Activated CD4-positive, alpha-beta memory T cell treated with anti-CD3 and anti-CD28 coated beads, Interleukin-2, amount 10 ng/mL, durations not matched to agents 7 days and 5 days (primary cell): Measurements from ENCODE around the gene CLCN1. TPM values are rescaled to one million over a fixed set of nuclear protein-coding genes. Genes with fewer than 3 reads are reported as not detected.

Source experiments
- CTCF ChIA-PET: fragments of 350-600 bp; sonication (Branson Sonifier 250); formaldehyde crosslinking; loops from one replicate; lab custom pipeline; 2021; ENCODE audit warnings: antibody characterized with exemption, inconsistent platforms; lab: Charles Lee
- POLR2A ChIA-PET: fragments of 350-600 bp; sonication (Branson Sonifier 250); formaldehyde crosslinking; loops from one replicate; lab custom pipeline; 2021; ENCODE audit warnings: antibody characterized with exemption; lab: Charles Lee
- DNase-seq: peaks from one replicate; pipeline ENCODE4 v3.0.0-alpha.2; 2020
- H3K27ac Mint-ChIP-seq: one replicate; pipeline ENCODE4 v1.8.0; 2021; ENCODE audit warnings: mild to moderate bottlenecking, mixed read lengths
- H3K27me3 Mint-ChIP-seq: one replicate; pipeline ENCODE4 v1.8.0; 2021; ENCODE audit warnings: mixed read lengths
- H3K36me3 Mint-ChIP-seq: one replicate; pipeline ENCODE4 v1.8.0; 2021; ENCODE audit warnings: low read depth, mixed read lengths
- H3K4me1 Mint-ChIP-seq: one replicate; pipeline ENCODE4 v1.8.0; 2021; ENCODE audit warnings: mixed read lengths
- H3K4me3 Mint-ChIP-seq: one replicate; pipeline ENCODE4 v1.8.0; 2021; ENCODE audit warnings: mild to moderate bottlenecking, mixed read lengths
- H3K9me3 Mint-ChIP-seq: one replicate; pipeline ENCODE4 v1.8.0; 2021; ENCODE audit warnings: mixed read lengths
- total RNA-seq, 2 experiments: library from RNA; stranded (reverse); gene quantifications; one replicate each; pipeline ENCODE4 v1.2.3, GENCODE V29; 2021

Gene CLCN1
- total RNA-seq, 2 experiments from 2014 or later = 0.10 TPM; not detected in 1

- DNase-seq = no peak
- no peak overlapping the region for H3K4me3 Mint-ChIP-seq
- H3K27ac Mint-ChIP-seq = peak overlapping the region; percentile 55
- H3K27me3 Mint-ChIP-seq = no peaks in the 10 kb centered on the region
- H3K9me3 Mint-ChIP-seq = no peaks in the 10 kb centered on the region
- H3K36me3 Mint-ChIP-seq = peaks cover 6% of the 10 kb centered on the region
- CTCF ChIA-PET = interaction anchor here (1.4 to 3.4 kb wide), 5 partner anchors 8 to 143 kb away, joined by 5 to 20 read pairs (median 11); no protein-coding TSS in a partner anchor
- POLR2A ChIA-PET = interaction anchor here (1.0 to 2.5 kb wide), 7 partner anchors 8 to 138 kb away, joined by 3 to 15 read pairs (median 6); partner anchors contain the start of genes CASP2 and EPHA1
- H3K4me1 Mint-ChIP-seq = peaks cover 21% of the 10 kb centered on the region
These were observed 67.7 kb downstream of the CLCN1 start for GRCh38 chr7:143383642-143383957.

DNA sequence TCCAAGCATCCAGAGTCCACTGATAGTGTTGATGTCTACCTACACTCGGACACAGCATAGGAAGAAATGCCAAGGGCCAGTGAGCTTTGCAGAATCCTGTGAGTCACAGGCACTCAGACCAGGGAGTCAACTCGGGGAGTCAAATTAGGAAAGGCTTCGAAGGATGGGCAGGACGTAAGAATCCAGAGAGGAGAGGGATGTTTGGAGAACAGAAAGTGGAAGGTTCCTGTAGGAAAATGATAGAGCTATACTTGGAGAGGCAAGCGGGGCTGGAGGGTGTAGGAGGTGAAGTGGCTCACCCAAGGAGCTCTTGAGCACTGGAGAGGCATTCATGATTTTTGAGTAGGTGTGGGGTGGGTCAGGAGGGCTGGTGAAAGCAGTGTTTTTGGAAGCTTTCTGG is 68.2 kb downstream of the CLCN1 start:
- no peak for DNase-seq
- peaks cover 19% of the 10 kb centered on the region for H3K4me1 Mint-ChIP-seq
- ChIA-PET CTCF (interaction anchor here (1.4 to 3.4 kb wide), 6 partner anchors 8 to 144 kb away, joined by 5 to 20 read pairs (median 9); no protein-coding TSS in a partner anchor), POLR2A (interaction anchor here (0.9 to 2.5 kb wide), 9 partner anchors 9 to 104 kb away, joined by 3 to 15 read pairs (median 5); partner anchors contain the start of genes CASP2 and EPHA1)
- no peak overlapping the region for H3K4me3 Mint-ChIP-seq
- peaks cover 9% of the 10 kb centered on the region for H3K36me3 Mint-ChIP-seq
- H3K9me3 Mint-ChIP-seq = no peaks in the 10 kb centered on the region
- H3K27me3 Mint-ChIP-seq = no peaks in the 10 kb centered on the region
- no peak overlapping the region for H3K27ac Mint-ChIP-seq

- Mint-ChIP-seq H3K27ac (no peak overlapping the region), H3K36me3 (peaks cover 17% of the 10 kb centered on the region), H3K4me1 (peaks cover 19% of the 10 kb centered on the region), H3K4me3 (no peak overlapping the region), H3K9me3 (no peaks in the 10 kb centered on the region), H3K27me3 (no peaks in the 10 kb centered on the region)
- ChIA-PET CTCF (interaction anchor here (1.0 to 3.4 kb wide), 6 partner anchors 9 to 145 kb away, joined by 4 to 20 read pairs (median 9); no protein-coding TSS in a partner anchor), POLR2A (interaction anchor here (0.9 to 2.5 kb wide), 9 partner anchors 9 to 105 kb away, joined by 3 to 15 read pairs (median 6); partner anchors contain the start of genes CASP2 and EPHA1)
- DNase-seq = no peak
These were observed 69.0 kb downstream of the CLCN1 start for GRCh38 chr7:143384661-143385631.

- peaks cover 26% of the 10 kb centered on the region for H3K36me3 Mint-ChIP-seq
- peak; percentile 64 for DNase-seq
- no peak overlapping the region for H3K27ac Mint-ChIP-seq
- no peaks in the 10 kb centered on the region for H3K9me3 Mint-ChIP-seq
- POLR2A ChIA-PET = interaction anchor here (0.7 to 2.5 kb wide), 7 partner anchors 7 to 136 kb away, joined by 3 to 15 read pairs (median 6); partner anchors contain the start of genes CASP2 and EPHA1
- H3K27me3 Mint-ChIP-seq = no peaks in the 10 kb centered on the region
- H3K4me1 Mint-ChIP-seq = peaks cover 21% of the 10 kb centered on the region
- CTCF ChIA-PET = interaction anchor here (0.6 to 3.4 kb wide), 7 partner anchors 11 to 520 kb away, joined by 3 to 20 read pairs (median 3); no protein-coding TSS in a partner anchor
- H3K4me3 Mint-ChIP-seq = no peak overlapping the region
These were observed 70.2 kb downstream of the CLCN1 start for GRCh38 chr7:143385891-143386781.

- H3K27me3 Mint-ChIP-seq = no peaks in the 10 kb centered on the region
- no peaks in the 10 kb centered on the region for H3K9me3 Mint-ChIP-seq
- H3K27ac Mint-ChIP-seq = no peak overlapping the region
- peaks cover 21% of the 10 kb centered on the region for H3K4me1 Mint-ChIP-seq
- CTCF ChIA-PET = interaction anchor here (1.0 to 1.3 kb wide), 2 partner anchors 20 to 29 kb away, joined by 3 to 5 read pairs; no protein-coding TSS in a partner anchor
- H3K36me3 Mint-ChIP-seq = peaks cover 37% of the 10 kb centered on the region
- no peak for DNase-seq
- POLR2A ChIA-PET = no interaction called here
- H3K4me3 Mint-ChIP-seq = no peak overlapping the region
These were observed 71.5 kb downstream of the CLCN1 start for GRCh38 chr7:143387156-143387975.

GRCh38 chr7:143388051-143388450 is 72.1 kb downstream of the CLCN1 start:
- peaks cover 41% of the 10 kb centered on the region for H3K36me3 Mint-ChIP-seq
- ChIA-PET CTCF (interaction anchor here (1.0 to 1.7 kb wide), 4 partner anchors 8 to 147 kb away, joined by 3 to 6 read pairs (median 4); no protein-coding TSS in a partner anchor), POLR2A (interaction anchor here (0.7 to 1.2 kb wide), 2 partner anchors 78 to 100 kb away, joined by 3 read pairs; partner anchors contain the start of gene CASP2)
- no peaks in the 10 kb centered on the region for H3K27me3 Mint-ChIP-seq
- no peak overlapping the region for H3K4me3 Mint-ChIP-seq
- peaks cover 21% of the 10 kb centered on the region for H3K4me1 Mint-ChIP-seq
- no peaks in the 10 kb centered on the region for H3K9me3 Mint-ChIP-seq
- no peak for DNase-seq
- no peak overlapping the region for H3K27ac Mint-ChIP-seq

- H3K36me3 Mint-ChIP-seq = peaks cover 42% of the 10 kb centered on the region
These were observed 72.7 kb downstream of the CLCN1 start for GRCh38 chr7:143388491-143389101.

DNA sequence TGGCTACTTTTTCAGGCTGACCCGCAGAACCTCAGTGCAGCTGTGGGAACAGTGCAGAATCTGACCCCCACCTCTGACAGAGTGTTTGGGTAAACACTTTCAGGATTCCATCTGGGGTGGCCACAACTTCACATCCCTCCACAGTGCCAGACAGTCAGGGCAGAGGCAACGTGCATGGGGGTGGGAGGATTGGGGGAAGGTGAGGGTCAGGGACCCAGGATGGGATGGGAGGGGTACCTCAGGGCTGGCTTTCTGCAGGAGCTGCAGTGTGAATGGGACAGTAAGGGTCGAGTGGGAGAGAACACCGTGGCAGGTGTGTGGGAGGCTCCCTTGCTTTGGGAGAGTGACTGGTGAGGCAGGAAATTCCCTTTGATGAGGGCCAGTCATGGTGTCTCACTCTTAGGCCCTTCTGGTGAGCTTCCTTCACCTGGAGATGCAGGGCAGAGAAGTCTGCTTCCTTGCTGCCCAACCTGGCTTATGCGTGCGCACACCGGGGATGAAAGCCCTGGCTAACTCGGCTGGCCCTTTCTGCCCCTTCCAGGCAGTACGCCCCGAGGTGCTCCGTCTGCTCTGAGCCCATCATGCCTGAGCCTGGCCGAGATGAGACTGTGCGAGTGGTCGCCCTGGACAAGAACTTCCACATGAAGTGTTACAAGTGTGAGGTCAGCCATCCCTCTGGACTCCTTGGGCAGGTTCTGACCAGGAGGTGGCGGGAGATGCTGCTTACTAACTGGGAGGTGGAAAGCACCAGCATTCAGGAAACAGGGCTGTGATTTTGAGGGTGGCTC is 73.6 kb downstream of the CLCN1 start:
- H3K27ac Mint-ChIP-seq = peak overlapping the region; percentile 42
- H3K4me3 Mint-ChIP-seq = no peak overlapping the region
- CTCF ChIA-PET = interaction anchor here (1.0 to 1.7 kb wide), 4 partner anchors 9 to 149 kb away, joined by 3 to 6 read pairs (median 4); no protein-coding TSS in a partner anchor
- POLR2A ChIA-PET = interaction anchor here (1.2 to 1.3 kb wide), 2 partner anchors 18 to 101 kb away, joined by 3 read pairs; partner anchors contain the start of gene CASP2
- no peak for DNase-seq
- peaks cover 22% of the 10 kb centered on the region for H3K4me1 Mint-ChIP-seq
- peaks cover 42% of the 10 kb centered on the region for H3K36me3 Mint-ChIP-seq
- H3K27me3 Mint-ChIP-seq = no peaks in the 10 kb centered on the region
- H3K9me3 Mint-ChIP-seq = no peaks in the 10 kb centered on the region

More at GRCh38 chr7:143388491-143389101, 72.7 kb downstream of the CLCN1 start:
- CTCF ChIA-PET = interaction anchor here (1.0 to 1.7 kb wide), 5 partner anchors 8 to 148 kb away, joined by 3 to 6 read pairs (median 5); no protein-coding TSS in a partner anchor
- POLR2A ChIA-PET = interaction anchor here (0.6 to 1.3 kb wide), 4 partner anchors 13 to 101 kb away, joined by 3 read pairs; partner anchors contain the start of gene CASP2
- no peaks in the 10 kb centered on the region for H3K27me3 Mint-ChIP-seq
- no peak overlapping the region for H3K27ac Mint-ChIP-seq
- peaks cover 21% of the 10 kb centered on the region for H3K4me1 Mint-ChIP-seq
- DNase-seq = no peak
- H3K4me3 Mint-ChIP-seq = no peak overlapping the region
- H3K9me3 Mint-ChIP-seq = no peaks in the 10 kb centered on the region

DNA sequence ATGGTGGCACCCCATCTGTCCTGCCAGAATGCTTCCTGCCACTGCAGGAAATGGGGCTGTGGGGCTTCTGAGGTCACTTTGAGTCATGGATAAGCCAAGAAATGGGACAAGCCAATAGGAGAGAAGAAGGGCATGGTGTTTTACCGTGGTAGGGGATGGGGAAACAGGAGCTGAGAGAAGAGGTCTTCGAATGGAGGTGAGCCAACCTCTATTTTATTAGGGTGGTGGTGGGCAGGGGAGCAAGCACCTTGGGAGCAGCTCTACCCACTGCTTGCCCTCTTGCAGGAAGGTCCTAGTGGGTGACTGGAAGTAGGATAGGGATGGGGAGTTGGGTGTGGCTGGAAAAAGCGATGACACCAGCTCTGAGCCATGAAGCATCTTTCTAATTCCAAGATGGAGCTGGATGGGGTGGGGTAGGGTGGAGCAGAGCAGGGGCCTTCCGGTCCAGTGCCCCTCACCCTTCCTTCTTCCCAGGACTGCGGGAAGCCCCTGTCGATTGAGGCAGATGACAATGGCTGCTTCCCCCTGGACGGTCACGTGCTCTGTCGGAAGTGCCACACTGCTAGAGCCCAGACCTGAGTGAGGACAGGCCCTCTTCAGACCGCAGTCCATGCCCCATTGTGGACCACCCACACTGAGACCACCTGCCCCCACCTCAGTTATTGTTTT is 74.3 kb downstream of the CLCN1 start:
- Mint-ChIP-seq H3K4me3 (no peak overlapping the region), H3K36me3 (peaks cover 42% of the 10 kb centered on the region), H3K27ac (peak overlapping the region; percentile 11), H3K9me3 (no peaks in the 10 kb centered on the region), H3K27me3 (no peaks in the 10 kb centered on the region), H3K4me1 (peaks cover 29% of the 10 kb centered on the region)
- ChIA-PET POLR2A (interaction anchor here (1.3 kb wide), 1 partner anchor 18 kb away, joined by 3 read pairs; no protein-coding TSS in a partner anchor), CTCF (interaction anchor here (1.0 kb wide), 1 partner anchor 149 kb away, joined by 3 read pairs; no protein-coding TSS in a partner anchor)
- no peak for DNase-seq
